Measurements from ENCODE around the gene DGKI. TPM values are rescaled to one million over a fixed set of nuclear protein-coding genes. Genes with fewer than 3 reads are reported as not detected.

Gene DGKI
- total and polyA plus RNA-seq, 2 of the 4 experiments (the other 2 are of a cell fraction) = 3.9 to 15.8 TPM

DNA sequence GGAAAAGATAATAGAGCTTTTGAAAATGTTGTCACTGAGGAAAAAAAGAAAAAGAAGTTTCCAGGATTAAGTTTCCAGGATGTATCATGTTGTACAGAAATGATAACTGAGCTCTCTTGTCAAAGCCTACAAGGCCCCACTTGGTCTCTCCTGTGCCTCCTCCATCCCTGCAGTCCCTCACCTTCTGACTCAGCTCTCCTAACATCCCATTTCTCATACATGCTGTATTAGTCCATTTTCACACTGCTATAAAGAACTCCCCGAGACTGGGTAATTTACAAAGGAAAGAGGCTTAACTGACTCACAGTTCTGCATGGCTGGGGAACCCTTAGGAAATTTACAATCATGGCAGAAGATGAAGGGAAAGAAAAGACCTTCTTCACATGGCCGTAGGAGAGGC is 3.8 kb upstream of the DGKI start:
- Histone ChIP-seq H3K4me2 (ENCODE audit: low read depth, low read length) (no peak overlapping the region), H4K5ac (ENCODE audit: low read depth, low read length) (no peak overlapping the region; the same call in 1 of the 2 replicates), H3K4ac (ENCODE audit: low read depth, low read length) (peak overlapping the region; percentile 37; the same call in 1 of the 2 replicates), H3K79me1 (ENCODE audit: low read depth in 1 of 2, low read length in 2 of 2) (no peaks in the 10 kb centered on the region; a peak in 1 of 4 replicates), H4K91ac (ENCODE audit: insufficient read depth, low read depth, low read length) (peak overlapping the region; percentile 27; the same call in 1 of the 2 replicates), H3K18ac (ENCODE audit: low read depth, low read length) (no peak overlapping the region), H3K56ac (ENCODE audit: extremely low read depth, insufficient read depth, low read length) (no peak overlapping the region), H3K27ac (ENCODE audit: insufficient read depth, low read length) (no peak overlapping the region), H4K20me1 (ENCODE audit: insufficient read depth, low read length) (no peaks in the 10 kb centered on the region; the same call in 1 of the 2 replicates), H2AK5ac (ENCODE audit: low read depth, low read length) (0 out of 2 replicates have a peak overlapping the region, but pooled peaks have one; percentile 39), H2BK5ac (ENCODE audit: low read depth, low read length, poor library complexity, severe bottlenecking) (peak overlapping the region; percentile 41), H3K9me3 (ENCODE audit: control insufficient read depth, insufficient read depth, low read length) (no peaks in the 10 kb centered on the region), H2BK15ac (ENCODE audit: low read depth, low read length) (no peak overlapping the region), H3K36me3 (ENCODE audit: control insufficient read depth, insufficient read depth, low read length) (0 out of 2 replicates have a peak, but pooled peaks cover 2% of the 10 kb centered on the region), H3K4me1 (ENCODE audit: control insufficient read depth, insufficient read depth, low read length) (peaks cover 13% of the 10 kb centered on the region; the same call in 1 of the 2 replicates), H3K9me1 (ENCODE audit: insufficient read depth, low read length) (peaks cover 7% of the 10 kb centered on the region; the same call in 1 of the 2 replicates), H3K14ac (replicated peaks; ENCODE audit: low read depth, low read length) (0 out of 2 replicates have a peak overlapping the region, but pooled peaks have one; percentile 57), H3K9ac (ENCODE audit: low read depth, low read length) (no peak overlapping the region), H2BK120ac (ENCODE audit: low read depth, low read length) (peak overlapping the region; percentile 3; the same call in 1 of the 2 replicates), H2BK20ac (ENCODE audit: low read depth, low read length) (no peak overlapping the region), H3K27me3 (ENCODE audit: control insufficient read depth, insufficient read depth, low read length) (no peaks in the 10 kb centered on the region; the same call in 1 of the 2 replicates), H2AFZ (replicated peaks; ENCODE audit: low read length, poor library complexity) (no peak overlapping the region), H2AK9ac (replicated peaks; ENCODE audit: low read depth, low read length, poor library complexity) (no peak overlapping the region), H4K8ac (ENCODE audit: low read depth in 2 of 2, low read length in 2 of 2) (0 out of 4 replicates have a peak overlapping the region, but pooled peaks of 1 of the 2 experiments have one; percentile 52), H3K23ac (ENCODE audit: low read depth, low read length) (peak overlapping the region; percentile 77; the same call in 1 of the 2 replicates), H3K4me3 (ENCODE audit: insufficient read depth, low read depth, low read length) (no peak overlapping the region)
- no peak for TF ChIP-seq RCOR1 (IDR thresholded peaks at IDR 0.05; ENCODE audit: insufficient replicate concordance, low read length)
- TF ChIP-seq, protein P1, sequence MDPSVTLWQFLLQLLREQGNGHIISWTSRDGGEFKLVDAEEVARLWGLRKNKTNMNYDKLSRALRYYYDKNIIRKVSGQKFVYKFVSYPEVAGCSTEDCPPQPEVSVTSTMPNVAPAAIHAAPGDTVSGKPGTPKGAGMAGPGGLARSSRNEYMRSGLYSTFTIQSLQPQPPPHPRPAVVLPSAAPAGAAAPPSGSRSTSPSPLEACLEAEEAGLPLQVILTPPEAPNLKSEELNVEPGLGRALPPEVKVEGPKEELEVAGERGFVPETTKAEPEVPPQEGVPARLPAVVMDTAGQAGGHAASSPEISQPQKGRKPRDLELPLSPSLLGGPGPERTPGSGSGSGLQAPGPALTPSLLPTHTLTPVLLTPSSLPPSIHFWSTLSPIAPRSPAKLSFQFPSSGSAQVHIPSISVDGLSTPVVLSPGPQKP (IDR thresholded peaks at IDR 0.05; ENCODE audit: borderline replicate concordance, low read depth, low read length) = no peak
- TF ChIP-seq MAFK (IDR thresholded peaks at IDR 0.05; ENCODE audit: low read depth, low read length) = no peak
- TF ChIP-seq FOS (IDR thresholded peaks at IDR 0.05; ENCODE audit: low read depth, low read length) = no peak
- no peak for TF ChIP-seq MXI1 (IDR thresholded peaks at IDR 0.05; ENCODE audit: borderline replicate concordance, low read depth, low read length)
- no peak for TF ChIP-seq BHLHE40 (IDR thresholded peaks at IDR 0.05; ENCODE audit: low read depth, low read length)
- no peak for TF ChIP-seq RFX5 (IDR thresholded peaks at IDR 0.05; ENCODE audit: low read depth, low read length)
- TF ChIP-seq, protein P2, sequence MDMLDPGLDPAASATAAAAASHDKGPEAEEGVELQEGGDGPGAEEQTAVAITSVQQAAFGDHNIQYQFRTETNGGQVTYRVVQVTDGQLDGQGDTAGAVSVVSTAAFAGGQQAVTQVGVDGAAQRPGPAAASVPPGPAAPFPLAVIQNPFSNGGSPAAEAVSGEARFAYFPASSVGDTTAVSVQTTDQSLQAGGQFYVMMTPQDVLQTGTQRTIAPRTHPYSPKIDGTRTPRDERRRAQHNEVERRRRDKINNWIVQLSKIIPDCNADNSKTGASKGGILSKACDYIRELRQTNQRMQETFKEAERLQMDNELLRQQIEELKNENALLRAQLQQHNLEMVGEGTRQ (IDR thresholded peaks at IDR 0.05; ENCODE audit: low read depth, low read length) = no peak
- no peak for TF ChIP-seq NFE2L2 (IDR thresholded peaks at IDR 0.05; ENCODE audit: low read depth, low read length)
- TF ChIP-seq MAZ (IDR thresholded peaks at IDR 0.05; ENCODE audit: borderline replicate concordance, low read depth, low read length) = no peak
- TF ChIP-seq POLR2A (IDR thresholded peaks at IDR 0.05; ENCODE audit: low read depth, low read length) = no peak
- TF ChIP-seq CEBPB (IDR thresholded peaks at IDR 0.05; ENCODE audit: low read depth, low read length) = no peak
- no peak for TF ChIP-seq SMC3 (IDR thresholded peaks at IDR 0.05; ENCODE audit: low read depth, low read length)
- TF ChIP-seq, protein P3, sequence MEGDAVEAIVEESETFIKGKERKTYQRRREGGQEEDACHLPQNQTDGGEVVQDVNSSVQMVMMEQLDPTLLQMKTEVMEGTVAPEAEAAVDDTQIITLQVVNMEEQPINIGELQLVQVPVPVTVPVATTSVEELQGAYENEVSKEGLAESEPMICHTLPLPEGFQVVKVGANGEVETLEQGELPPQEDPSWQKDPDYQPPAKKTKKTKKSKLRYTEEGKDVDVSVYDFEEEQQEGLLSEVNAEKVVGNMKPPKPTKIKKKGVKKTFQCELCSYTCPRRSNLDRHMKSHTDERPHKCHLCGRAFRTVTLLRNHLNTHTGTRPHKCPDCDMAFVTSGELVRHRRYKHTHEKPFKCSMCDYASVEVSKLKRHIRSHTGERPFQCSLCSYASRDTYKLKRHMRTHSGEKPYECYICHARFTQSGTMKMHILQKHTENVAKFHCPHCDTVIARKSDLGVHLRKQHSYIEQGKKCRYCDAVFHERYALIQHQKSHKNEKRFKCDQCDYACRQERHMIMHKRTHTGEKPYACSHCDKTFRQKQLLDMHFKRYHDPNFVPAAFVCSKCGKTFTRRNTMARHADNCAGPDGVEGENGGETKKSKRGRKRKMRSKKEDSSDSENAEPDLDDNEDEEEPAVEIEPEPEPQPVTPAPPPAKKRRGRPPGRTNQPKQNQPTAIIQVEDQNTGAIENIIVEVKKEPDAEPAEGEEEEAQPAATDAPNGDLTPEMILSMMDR (conservative IDR thresholded peaks at IDR 0.05; ENCODE audit: low read depth, low read length) = no peak
- POLR2A ChIA-PET (ENCODE audit: unreplicated experiment) = no interaction called here
- in situ Hi-C loops (cut with MboI; ENCODE audit: low sequenced_read_pairs) (no loop called here), dilution Hi-C loops (cut with HindIII; ENCODE audit: low sequenced_read_pairs, unreplicated experiment) (no loop called here), intact Hi-C loops (cut with micrococcal nuclease) (no loop called here)
- no CpG with 5 or more reads among the region's 2 CpGs for WGBS, 2 experiments (ENCODE audit: extremely low coverage in 2 of 2, insufficient read length in 1 of 2)
- peak; percentile 71 for DNase-seq
- BruUV-seq (replicated peaks) = no TSS peak
- CTCF ChIA-PET = no interaction called here
- peak; percentile 21 for ATAC-seq (ENCODE audit: low read depth)
